DMS79 treated with DMSO at 0.1 percent for 48 hours (cell line): Measurements from ENCODE around the gene COQ7.
A peak's percentile ranks its signal among the peaks of the same experiment; 100 is the strongest.

Source experiments
- DNase-seq: peaks from one replicate; lab custom pipeline; 2025; lab: John Stamatoyannopoulos, UW

Gene COQ7

GRCh38 chr16:19086322-19087199, 19.1 kb downstream of the COQ7 start:
- DNase-seq, result peak; percentile 76

GRCh38 chr16:19088341-19088916, 21.0 kb downstream of the COQ7 start:
- no peak for DNase-seq

- DNase-seq, result no peak
Observed at GRCh38 chr16:19089410-19089955, 22.1 kb downstream of the COQ7 start.

GRCh38 chr16:19090916-19091315, 23.5 kb downstream of the COQ7 start:
- DNase-seq, result no peak

GRCh38 chr16:19092653-19093410, 25.4 kb downstream of the COQ7 start:
- no peak for DNase-seq

- DNase-seq, result no peak
Observed at GRCh38 chr16:19093631-19094541, 26.5 kb downstream of the COQ7 start.

GRCh38 chr16:19094542-19095365, 27.3 kb downstream of the COQ7 start:
- no peak for DNase-seq

GRCh38 chr16:19095654-19096053, 28.2 kb downstream of the COQ7 start:
- no peak for DNase-seq

- no peak for DNase-seq
Observed at GRCh38 chr16:19098173-19098572, 30.8 kb downstream of the COQ7 start.

- no peak for DNase-seq
Observed at GRCh38 chr16:19102187-19102872, 34.9 kb downstream of the COQ7 start.

GRCh38 chr16:19104607-19105006, 37.2 kb downstream of the COQ7 start:
- DNase-seq, result no peak

GRCh38 chr16:19105131-19105530, 37.7 kb downstream of the COQ7 start:
- no peak for DNase-seq

GRCh38 chr16:19105891-19106624, 38.6 kb downstream of the COQ7 start:
- no peak for DNase-seq

- DNase-seq, result no peak
Observed at GRCh38 chr16:19106625-19107020, 39.2 kb downstream of the COQ7 start.

GRCh38 chr16:19108409-19109287, 41.2 kb downstream of the COQ7 start:
- no peak for DNase-seq

GRCh38 chr16:19109288-19109664, 41.9 kb downstream of the COQ7 start:
- DNase-seq, result no peak

- no peak for DNase-seq
Observed at GRCh38 chr16:19110537-19111360, 43.3 kb downstream of the COQ7 start.

GRCh38 chr16:19112099-19112407, 44.6 kb downstream of the COQ7 start:
- DNase-seq, result no peak
